Mucosa of rectum (tissue), 2 donors: ENCODE measurements around the gene CD63.

Experiments used
- H3K27ac ChIP-seq, 2 donors: one replicate each; pipeline ENCODE4 v1.7.0; 2013; ENCODE audit warnings: inconsistent platforms in 2 of 2, low read depth in 2 of 2, low read length in 2 of 2
- H3K27me3 ChIP-seq, 2 donors: one replicate each; pipeline ENCODE4 v1.7.0; 2013; ENCODE audit warnings: low read length in 2 of 2; ENCODE audit not compliant: control insufficient read depth in 2 of 2, insufficient read depth in 2 of 2
- H3K36me3 ChIP-seq, 2 donors: one replicate each; pipeline ENCODE4 v1.7.0; 2013; ENCODE audit warnings: low read length in 2 of 2; ENCODE audit not compliant: control insufficient read depth in 2 of 2, insufficient read depth in 2 of 2
- H3K4me1 ChIP-seq, 2 donors: one replicate each; pipeline ENCODE4 v1.7.0; 2013; ENCODE audit warnings: low read length in 2 of 2, mild to moderate bottlenecking in 1 of 2; ENCODE audit not compliant: control insufficient read depth in 2 of 2, insufficient read depth in 2 of 2
- H3K4me3 ChIP-seq, 2 donors: one replicate each; pipeline ENCODE4 v1.7.0; 2013; ENCODE audit warnings: low read length in 2 of 2
- H3K9ac ChIP-seq, 2 donors: one replicate each; pipeline ENCODE4 v1.7.0; 2013; ENCODE audit warnings: low read length in 2 of 2, low read depth in 1 of 2, mild to moderate bottlenecking in 1 of 2
- H3K9me3 ChIP-seq, 2 donors: one replicate each; pipeline ENCODE4 v1.7.0; 2013; ENCODE audit warnings: low read length in 2 of 2; ENCODE audit not compliant: control insufficient read depth in 2 of 2
- donor health status: healthy.
- donor health status: Normal muscosa, but diverticular disease.

The CD63 gene

GRCh38 chr12:55705782-55706402 is 22.9 kb downstream of the CD63 start:
- peak overlapping the region in 1 of 2 donors; percentile 14 for H3K9ac ChIP-seq
- H3K27ac ChIP-seq = peak overlapping the region in 1 of 2 donors; percentile 35
- H3K27me3 ChIP-seq = peaks cover 10 to 11% of the 10 kb centered on the region in 2 donors
- peak overlapping the region in 1 of 2 donors; percentile 31 for H3K4me3 ChIP-seq
- no peaks in the 10 kb centered on the region for H3K36me3 ChIP-seq
- peaks cover 9 to 10% of the 10 kb centered on the region in 2 donors for H3K4me1 ChIP-seq
- no peaks in the 10 kb centered on the region for H3K9me3 ChIP-seq

GRCh38 chr12:55704824-55705718 is 23.7 kb downstream of the CD63 start:
- H3K4me3 ChIP-seq = no peak overlapping the region
- H3K27ac ChIP-seq = no peak overlapping the region
- H3K9ac ChIP-seq = no peak overlapping the region

GRCh38 chr12:55703901-55704761 is 24.7 kb downstream of the CD63 start:
- Histone ChIP-seq H3K9ac (no peak overlapping the region), H3K4me1 (peaks cover 9 to 10% of the 10 kb centered on the region in 2 donors)

More at GRCh38 chr12:55704824-55705718, 23.7 kb downstream of the CD63 start:
- no peaks in the 10 kb centered on the region for H3K36me3 ChIP-seq
- no peaks in the 10 kb centered on the region for H3K9me3 ChIP-seq
- peaks cover 9 to 10% of the 10 kb centered on the region in 2 donors for H3K4me1 ChIP-seq
- H3K27me3 ChIP-seq = peaks cover 10 to 11% of the 10 kb centered on the region in 2 donors

GRCh38 chr12:55703288-55703687 is 25.5 kb downstream of the CD63 start:
- peaks cover 0 to 4% of the 10 kb centered on the region in 2 donors for H3K27me3 ChIP-seq
- H3K9ac ChIP-seq = no peak overlapping the region
- no peak overlapping the region for H3K4me3 ChIP-seq
- peaks cover 2 to 7% of the 10 kb centered on the region in 2 donors for H3K4me1 ChIP-seq
- no peaks in the 10 kb centered on the region for H3K36me3 ChIP-seq
- H3K9me3 ChIP-seq = no peaks in the 10 kb centered on the region
- H3K27ac ChIP-seq = peak overlapping the region in 1 of 2 donors; percentile 16

More at GRCh38 chr12:55703901-55704761, 24.7 kb downstream of the CD63 start:
- Histone ChIP-seq H3K27ac (peak overlapping the region in 1 of 2 donors; percentile 16), H3K36me3 (no peaks in the 10 kb centered on the region), H3K27me3 (peaks cover 7 to 11% of the 10 kb centered on the region in 2 donors), H3K4me3 (no peak overlapping the region), H3K9me3 (no peaks in the 10 kb centered on the region)

- Histone ChIP-seq H3K4me1 (peaks cover 2 to 7% of the 10 kb centered on the region in 2 donors), H3K9me3 (no peaks in the 10 kb centered on the region), H3K36me3 (no peaks in the 10 kb centered on the region), H3K27ac (peak overlapping the region in 1 of 2 donors; percentile 2), H3K4me3 (no peak overlapping the region), H3K27me3 (peaks cover 0 to 4% of the 10 kb centered on the region in 2 donors), H3K9ac (no peak overlapping the region)
Measured at GRCh38 chr12:55702861-55703260, 25.9 kb downstream of the CD63 start.

GRCh38 chr12:55700255-55701018 is 28.4 kb downstream of the CD63 start:
- Histone ChIP-seq H3K36me3 (no peaks in the 10 kb centered on the region), H3K27ac (no peak overlapping the region), H3K9ac (no peak overlapping the region), H3K4me1 (no peaks in the 10 kb centered on the region), H3K27me3 (no peaks in the 10 kb centered on the region), H3K9me3 (no peaks in the 10 kb centered on the region), H3K4me3 (no peak overlapping the region)

- H3K9ac ChIP-seq = no peak overlapping the region
Measured at GRCh38 chr12:55699471-55700055, 29.2 kb downstream of the CD63 start.

GRCh38 chr12:55698965-55699364 is 29.8 kb downstream of the CD63 start:
- H3K9me3 ChIP-seq = no peaks in the 10 kb centered on the region
- no peaks in the 10 kb centered on the region for H3K4me1 ChIP-seq
- no peak overlapping the region for H3K9ac ChIP-seq
- H3K27me3 ChIP-seq = no peaks in the 10 kb centered on the region
- H3K4me3 ChIP-seq = no peak overlapping the region
- no peaks in the 10 kb centered on the region for H3K36me3 ChIP-seq
- no peak overlapping the region for H3K27ac ChIP-seq

More at GRCh38 chr12:55699471-55700055, 29.2 kb downstream of the CD63 start:
- Histone ChIP-seq H3K27ac (no peak overlapping the region), H3K36me3 (no peaks in the 10 kb centered on the region), H3K27me3 (no peaks in the 10 kb centered on the region), H3K9me3 (no peaks in the 10 kb centered on the region), H3K4me1 (no peaks in the 10 kb centered on the region), H3K4me3 (no peak overlapping the region)
